K562 (cell line): ENCODE results near the gene GLP2R.

Source experiments
- CREB1 ChIP-seq, 2 experiments: sonication (generic) in 1 of 2; formaldehyde crosslinking in 1 of 2; IDR thresholded peaks; 2 replicates each; pipeline versions ENCODE4 v1.6.1 to v1.8.0; 2012 to 2022; ENCODE audit warnings: inconsistent platforms in 1 of 2, mild to moderate bottlenecking in 1 of 2, missing genetic modification reagents in 1 of 2, moderate library complexity in 1 of 2
- POLR2A ChIP-seq: fragments of 450-650 bp; conservative IDR thresholded peaks from 2 replicates; pipeline ENCODE4 v1.6.1; 2016
- TRIM24 ChIP-seq, 2 experiments: fragments of 450-650 bp; IDR thresholded peaks; 2 replicates each; pipeline ENCODE4 v1.6.1; 2016
- TF ChIP-seq, protein P1 (sequence below), 3 experiments: IDR thresholded peaks in 2 of 3; conservative IDR thresholded peaks in 1 of 3; 2 replicates each; pipeline ENCODE4 v1.5.1; 2011 to 2012; ENCODE audit warnings: low read length in 3 of 3, mild to moderate bottlenecking in 3 of 3, control low read depth in 2 of 3, improper control_type of control experiment in 1 of 3, inconsistent platforms in 1 of 3, low read depth in 1 of 3, mixed read lengths in 1 of 3, moderate library complexity in 1 of 3; ENCODE audit not compliant: insufficient read depth in 2 of 3

DNA sequence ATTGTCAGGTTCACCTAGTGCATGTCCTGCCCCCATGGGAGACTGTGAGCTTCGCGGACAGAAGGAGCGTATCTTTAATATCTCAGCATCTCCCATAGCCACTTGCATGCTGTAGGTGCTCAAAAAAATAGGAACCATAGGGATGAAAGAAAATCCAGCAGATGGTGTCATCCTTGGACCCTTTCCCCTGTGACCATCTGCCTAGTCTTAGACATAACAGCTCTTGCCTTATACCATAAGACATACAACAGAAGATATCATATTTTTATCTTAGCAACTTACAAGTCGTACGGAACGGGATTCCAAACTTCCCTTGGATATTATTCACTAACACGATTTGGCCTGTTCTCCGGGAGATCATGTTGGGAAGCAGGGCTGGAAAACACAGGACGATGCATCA is 48.8 kb upstream of the GLP2R start:
- no peak for TF ChIP-seq POLR2A
- no peak for TF ChIP-seq TRIM24 (IDR thresholded peaks at IDR 0.05)
- TF ChIP-seq CREB1 (IDR thresholded peaks at IDR 0.05): no peak
- TF ChIP-seq CREB1 (CRISPR knock-in tag; IDR thresholded peaks at IDR 0.05): no peak
- TF ChIP-seq, protein P1, sequence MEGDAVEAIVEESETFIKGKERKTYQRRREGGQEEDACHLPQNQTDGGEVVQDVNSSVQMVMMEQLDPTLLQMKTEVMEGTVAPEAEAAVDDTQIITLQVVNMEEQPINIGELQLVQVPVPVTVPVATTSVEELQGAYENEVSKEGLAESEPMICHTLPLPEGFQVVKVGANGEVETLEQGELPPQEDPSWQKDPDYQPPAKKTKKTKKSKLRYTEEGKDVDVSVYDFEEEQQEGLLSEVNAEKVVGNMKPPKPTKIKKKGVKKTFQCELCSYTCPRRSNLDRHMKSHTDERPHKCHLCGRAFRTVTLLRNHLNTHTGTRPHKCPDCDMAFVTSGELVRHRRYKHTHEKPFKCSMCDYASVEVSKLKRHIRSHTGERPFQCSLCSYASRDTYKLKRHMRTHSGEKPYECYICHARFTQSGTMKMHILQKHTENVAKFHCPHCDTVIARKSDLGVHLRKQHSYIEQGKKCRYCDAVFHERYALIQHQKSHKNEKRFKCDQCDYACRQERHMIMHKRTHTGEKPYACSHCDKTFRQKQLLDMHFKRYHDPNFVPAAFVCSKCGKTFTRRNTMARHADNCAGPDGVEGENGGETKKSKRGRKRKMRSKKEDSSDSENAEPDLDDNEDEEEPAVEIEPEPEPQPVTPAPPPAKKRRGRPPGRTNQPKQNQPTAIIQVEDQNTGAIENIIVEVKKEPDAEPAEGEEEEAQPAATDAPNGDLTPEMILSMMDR (IDR thresholded peaks at IDR 0.05 in 2 of 3, conservative IDR thresholded peaks at IDR 0.05 in 1 of 3; ENCODE audit: insufficient read depth in 2 of 3, low read depth in 1 of 3, low read length in 3 of 3): no peak
